HG03442 (cell line): Measurements from ENCODE around the gene MLLT6.
"Not testable (repeated sequence)": the region's sequence is repeated elsewhere in the genome, so short reads cannot be mapped to it uniquely, and the experiment has no call there.

ENCODE experiments used
- ATAC-seq: cut with Tn5 transposase; IDR thresholded peaks from one replicate; pipeline ENCODE4 v1.9.1; 2021; ENCODE audit warnings: mild to moderate bottlenecking, moderate library complexity; ENCODE audit not compliant: unreplicated experiment

The MLLT6 gene

DNA sequence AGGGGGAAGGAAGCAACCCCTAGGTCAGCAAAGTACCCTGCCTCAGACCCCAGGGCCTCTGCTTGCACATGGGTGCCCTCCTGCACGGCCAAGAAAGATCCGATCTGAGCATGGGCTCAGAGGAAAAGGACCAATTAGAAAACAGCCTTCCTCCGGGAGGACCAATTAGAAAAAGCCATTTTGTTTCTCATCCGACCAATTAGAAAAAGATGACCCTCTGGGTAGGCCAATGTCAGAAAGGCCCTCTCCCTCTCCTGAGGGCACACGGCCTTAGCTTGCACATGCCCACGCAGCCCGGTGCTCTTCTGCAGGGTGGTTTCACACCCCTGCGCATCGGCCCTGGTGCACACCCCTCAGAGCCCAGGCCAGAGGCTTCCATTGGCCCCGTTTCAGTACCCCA lies 20.0 kb downstream of the MLLT6 start:
- ATAC-seq = no peak

DNA sequence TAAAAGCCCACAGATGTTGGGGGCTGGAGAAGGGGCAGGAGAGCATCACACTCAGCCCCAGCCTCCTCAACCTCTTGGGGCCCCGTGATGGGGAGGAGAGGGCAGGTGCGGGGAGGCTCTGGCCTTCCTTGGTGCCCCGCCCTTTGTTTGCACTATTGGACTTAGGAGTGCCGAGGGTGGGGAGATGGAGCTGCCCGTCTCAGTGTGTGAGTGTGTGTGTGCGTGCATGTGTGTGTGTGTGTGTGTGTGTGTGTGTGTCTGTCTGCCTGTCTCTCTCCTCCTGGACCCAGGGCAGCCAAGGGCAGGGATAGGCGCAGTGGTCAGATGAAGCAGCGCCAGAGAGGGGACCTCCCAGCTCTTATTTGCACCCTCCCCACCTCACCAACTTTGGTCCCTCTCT lies 21.1 kb downstream of the MLLT6 start:
- not testable (repeated sequence) for ATAC-seq

DNA sequence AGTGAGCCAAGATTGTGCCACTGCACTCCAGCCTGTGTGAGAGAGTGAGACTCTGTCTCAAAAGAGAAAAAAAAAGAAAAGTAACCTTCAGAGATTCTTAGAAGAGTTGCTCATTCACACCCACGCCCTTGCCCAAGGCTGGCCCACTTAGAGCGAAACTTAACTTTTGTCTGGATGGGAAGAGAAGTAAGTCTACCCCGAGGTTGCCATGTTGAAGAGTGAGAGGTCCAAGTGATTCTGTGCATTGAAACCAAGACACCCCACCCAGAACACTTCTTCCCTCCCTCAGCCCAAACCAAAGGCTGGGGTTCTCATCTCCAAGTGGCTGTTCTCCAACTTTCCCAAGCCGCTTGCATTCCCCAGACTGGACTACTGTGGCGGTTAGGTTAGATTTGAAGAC lies 22.7 kb downstream of the MLLT6 start:
- ATAC-seq = no peak

DNA sequence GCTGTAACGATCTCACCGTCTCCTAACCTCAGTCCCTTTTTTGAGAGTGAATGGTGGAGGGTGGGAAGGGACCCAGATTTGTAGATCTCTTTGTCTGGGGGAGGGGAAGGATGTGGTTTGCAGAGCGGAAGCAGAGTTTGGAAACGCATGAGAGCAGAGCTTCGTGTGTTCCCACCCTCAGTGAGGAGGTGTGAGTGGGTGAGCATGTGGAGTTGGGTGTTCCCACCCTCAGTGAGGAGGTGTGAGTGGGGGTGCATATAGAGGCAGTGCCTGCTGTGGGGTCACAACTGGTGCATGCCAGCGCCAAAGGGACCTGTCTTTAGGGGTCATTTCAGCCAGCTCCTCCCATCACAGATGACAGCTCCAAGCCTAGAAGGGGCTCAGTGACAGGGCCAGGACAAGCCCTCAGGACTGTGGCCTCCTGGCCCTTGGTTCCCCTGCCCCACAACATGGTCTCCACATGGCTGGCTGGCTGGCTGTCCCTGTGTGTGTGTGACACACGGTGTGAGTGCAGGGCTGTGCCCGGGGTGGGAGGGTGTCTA lies 23.3 kb downstream of the MLLT6 start:
- no peak for ATAC-seq

DNA sequence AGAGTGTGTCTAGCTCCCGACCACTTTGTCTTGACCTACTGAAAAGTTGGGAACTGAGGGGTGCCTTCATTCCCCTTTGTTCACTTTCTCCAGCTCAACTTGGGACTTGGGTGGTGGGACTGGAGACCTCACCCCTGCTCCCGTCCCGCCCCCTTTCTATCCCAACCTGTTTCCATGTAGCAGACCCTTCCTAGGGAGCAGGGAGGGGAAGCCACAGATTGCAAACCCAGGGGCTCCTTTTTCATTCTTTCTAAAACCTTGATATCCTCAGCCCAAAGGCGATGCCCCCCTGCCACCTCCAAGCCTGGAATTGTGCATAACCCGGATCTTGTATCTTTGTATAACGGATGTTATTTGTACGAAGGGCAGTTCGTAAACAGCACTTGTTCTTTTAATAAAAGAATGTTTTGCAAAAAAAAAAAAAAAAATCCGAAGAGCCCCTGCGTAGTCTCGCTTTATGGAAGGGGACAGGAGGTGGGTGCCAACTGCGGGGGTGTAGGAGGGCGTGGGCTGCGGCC lies 24.4 kb downstream of the MLLT6 start:
- ATAC-seq = no peak

DNA sequence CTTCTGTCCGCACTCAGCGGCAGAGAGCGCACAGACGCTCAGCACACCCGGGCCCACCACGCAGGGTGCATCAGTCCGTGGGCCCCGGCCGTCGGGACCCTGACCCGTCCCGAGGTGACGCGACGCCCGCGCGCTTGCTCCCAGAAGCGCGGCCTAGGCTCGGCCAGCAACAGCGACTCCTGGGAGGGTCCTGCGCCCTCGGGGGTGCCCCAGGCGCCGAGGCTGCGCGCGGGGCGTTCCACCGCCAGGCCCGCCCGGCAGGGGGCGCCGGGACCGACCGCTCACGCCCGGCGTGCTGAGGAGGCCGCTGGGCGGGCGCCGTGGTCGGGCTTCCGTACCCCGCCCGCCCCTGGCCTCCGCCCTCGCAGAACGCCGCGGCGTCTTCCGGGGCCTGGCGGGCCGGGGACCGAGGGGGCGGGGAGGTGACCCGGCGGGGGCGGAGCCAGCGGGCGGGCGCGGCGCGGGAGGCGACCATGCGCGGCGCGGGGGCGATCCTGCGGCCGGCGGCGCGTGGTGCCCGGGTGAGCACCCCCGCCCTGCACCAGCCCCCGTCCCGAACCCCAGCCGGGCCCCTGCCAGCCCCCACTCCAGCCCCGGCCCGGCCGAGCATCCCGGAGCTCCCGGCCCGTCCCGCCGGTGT lies 24.9 kb downstream of the MLLT6 start, which contains the start of gene CISD3:
CISD3 (plus strand) TSS at position 456 of the 640 bp plus-strand sequence; CDS start at position 474, 18 bp downstream.
- ATAC-seq = peak; percentile 73

DNA sequence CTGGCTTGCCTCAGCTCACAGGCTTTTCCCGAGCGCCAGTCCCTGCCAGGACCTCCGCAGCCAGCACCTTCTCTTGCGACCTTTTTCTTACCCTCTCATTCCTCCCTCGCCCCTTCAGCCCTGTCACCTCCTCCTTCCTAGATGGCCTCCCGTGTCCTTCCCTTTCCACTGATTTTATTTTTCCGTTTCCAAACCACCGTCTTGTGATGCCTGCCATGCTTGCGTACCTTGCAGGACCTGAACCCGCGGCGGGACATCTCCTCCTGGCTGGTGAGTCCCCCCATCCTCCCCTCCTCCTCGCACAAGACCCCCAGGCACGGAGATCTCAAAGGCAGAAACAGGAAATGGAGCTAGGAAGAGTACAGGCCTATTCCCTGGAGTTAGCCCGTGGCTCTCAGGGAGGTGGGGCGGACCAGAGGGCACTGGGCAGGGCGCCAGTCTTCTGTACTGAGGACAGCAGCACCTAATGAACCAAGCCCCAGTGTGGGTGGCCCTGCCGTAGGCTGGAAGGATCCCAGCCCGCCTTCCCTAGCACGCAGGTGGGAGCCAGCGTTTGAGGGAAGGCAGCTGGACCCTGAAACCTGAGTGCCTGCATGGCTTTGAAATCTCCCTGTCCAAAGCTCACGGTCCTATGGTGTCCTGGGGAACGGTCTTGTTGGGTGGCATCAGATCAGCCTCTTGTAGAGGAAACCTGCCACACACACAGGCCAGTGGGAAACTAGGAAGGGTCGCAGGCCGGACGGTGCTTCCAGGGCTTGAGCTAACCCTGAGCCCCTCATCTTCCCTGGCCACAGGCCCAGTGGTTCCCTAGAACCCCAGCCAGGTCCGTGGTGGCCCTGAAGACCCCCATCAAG lies 25.7 kb downstream of the MLLT6 start:
- ATAC-seq = no peak

DNA sequence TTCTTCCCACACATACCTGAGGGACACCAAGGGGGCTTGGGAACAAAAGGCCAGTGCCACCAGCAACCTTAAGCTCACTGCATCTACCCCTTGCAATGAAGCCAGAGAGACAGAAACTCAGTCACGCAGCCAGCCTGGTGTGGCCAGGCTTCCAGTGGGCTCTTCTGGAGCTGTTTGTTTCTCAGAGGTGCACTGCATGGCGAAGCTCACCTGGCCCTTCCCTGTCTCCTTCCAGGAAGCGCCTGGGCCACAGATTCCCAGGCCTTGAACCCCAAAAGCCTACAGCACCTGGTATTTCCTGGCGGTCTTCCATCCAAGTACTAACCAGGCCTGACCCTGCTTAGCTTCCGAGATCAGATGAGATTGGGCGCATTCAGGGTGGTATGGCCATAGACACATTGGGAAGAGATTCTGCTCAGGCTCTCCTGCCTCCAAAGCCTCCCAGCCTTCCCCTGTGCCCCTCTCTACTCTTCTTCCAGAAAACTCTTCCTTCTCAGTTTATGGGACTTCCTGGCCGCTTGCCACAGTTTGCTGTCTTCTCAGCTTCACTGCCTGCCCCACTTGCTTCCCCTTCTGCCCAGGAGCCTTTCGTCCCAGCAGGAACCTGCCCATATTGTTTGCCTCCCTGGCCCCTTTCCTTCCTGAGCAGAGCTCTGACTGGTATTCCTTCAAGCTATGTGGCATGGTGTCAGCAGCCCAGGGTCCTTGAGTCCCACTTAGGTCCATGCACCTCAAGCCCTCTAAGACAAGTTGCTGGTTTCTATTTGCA lies 26.6 kb downstream of the MLLT6 start:
- no peak for ATAC-seq

DNA sequence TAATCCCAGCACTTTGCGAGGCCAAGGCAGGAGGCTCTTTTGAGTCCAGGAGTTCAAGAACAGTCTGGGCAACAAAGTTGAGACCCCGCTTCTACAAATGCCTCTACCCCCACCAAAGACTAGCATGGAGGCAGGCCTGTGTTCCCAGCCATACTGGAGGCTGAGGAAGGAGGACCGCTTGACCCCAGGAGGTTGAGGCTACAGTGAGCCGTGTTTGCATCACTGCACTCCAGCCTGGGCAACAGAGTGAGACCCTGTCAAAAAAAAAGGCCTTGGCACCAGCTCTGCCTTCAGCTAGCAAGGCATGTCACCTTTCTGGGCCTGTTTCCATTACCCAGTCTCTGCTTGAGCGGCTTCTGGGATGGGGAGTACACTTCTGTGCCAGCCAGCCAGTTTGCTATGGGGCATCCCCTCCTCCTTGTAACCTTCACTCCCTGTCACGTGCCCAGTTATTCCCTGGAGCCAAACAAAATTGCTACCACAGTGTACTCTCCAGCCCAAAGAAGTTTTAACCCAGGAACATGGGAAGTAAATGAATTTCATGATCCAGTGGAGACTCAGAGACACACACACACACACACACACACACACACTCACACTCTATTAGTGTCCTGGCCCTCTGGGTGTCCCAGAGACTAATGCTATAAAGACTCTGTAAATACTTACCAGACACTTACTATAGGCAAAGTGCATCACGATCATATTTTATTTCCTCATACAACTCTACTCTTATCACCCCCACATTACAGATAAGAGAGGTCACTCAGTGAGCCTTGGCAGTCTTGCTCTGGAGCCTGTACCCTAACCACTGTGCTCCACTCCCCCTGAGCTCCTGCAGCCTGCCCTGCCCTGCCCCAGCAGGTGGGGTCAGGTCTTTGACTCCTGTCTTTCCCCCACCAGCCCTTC lies 27.6 kb downstream of the MLLT6 start:
- ATAC-seq = no peak

DNA sequence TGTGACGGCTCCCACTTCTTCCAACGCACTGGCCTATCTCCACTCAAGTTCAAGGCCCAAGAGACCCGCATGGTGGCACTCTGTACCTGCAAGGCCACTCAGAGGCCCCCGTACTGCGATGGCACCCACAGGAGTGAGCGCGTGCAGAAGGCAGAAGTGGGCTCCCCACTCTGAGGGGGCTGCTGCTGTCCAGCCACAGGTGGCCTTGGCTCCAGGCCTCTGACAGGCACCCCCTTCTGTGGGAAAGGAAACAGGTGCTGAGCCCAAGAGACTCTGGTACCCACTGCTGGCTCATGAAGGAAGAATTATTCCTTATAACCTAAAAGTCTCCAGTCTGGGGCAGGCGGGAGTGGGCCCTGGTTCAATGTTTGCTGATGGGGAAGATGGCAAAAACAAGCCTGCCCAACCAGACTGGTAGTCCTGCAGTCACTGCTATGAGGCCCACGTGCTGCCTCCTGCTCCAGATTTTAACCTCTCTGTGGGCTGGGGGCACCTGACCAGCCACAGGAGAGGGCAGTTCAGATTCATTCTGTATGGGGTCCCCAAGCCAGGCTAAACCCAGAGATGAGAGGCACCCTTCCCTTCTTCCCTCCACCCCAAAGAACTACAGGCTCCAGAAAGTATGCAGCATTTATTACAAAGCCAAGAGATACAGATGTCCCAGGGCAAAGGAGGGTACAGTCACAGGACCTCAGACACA lies 28.4 kb downstream of the MLLT6 start:
- no peak for ATAC-seq

DNA sequence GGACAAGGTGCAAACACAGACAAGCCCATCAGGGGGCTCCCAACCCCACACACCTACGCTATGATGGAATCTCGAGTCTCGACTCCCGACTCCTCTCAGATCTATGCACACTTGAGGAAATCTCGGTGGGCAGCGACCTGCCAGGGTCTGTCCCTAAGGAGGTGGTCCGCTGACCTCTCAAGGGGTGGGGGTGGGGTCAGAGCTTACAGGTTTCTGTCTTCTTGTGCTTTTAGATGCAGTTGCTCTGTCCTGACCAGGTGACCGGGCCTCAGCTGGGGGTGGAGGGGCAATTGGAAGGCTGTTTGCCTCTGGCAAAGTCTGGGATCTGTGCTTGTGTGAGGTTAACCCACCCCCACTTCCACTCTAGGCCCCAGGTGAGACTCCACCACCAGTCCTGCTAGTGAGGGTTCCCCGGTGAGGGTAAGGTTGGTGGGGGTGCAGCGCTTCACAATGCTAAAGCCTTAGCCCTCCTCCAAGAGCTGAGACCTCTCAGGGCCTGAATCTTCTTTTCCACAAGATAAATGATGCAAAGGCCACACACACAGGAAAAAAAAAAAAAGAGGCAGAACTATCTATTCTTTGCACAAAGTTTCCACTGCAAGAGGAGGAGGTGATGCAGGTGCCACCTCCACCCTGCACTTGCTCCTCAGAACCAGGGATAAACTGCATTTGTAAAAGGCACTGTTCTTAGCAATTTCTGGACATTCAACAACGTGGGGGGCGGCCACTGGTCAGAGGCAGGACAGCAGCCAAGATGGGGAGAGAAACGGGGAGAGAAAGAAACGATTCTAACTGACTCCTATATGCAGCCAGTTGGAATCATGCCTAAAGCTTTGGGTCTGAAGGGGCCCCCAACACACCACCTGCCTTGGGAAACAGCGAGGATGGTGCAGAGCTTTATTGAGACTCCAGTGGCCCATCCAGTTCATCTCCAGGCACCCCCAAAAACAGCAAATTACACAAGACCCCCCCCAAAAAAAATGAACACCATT lies 29.2 kb downstream of the MLLT6 start:
- no peak for ATAC-seq

DNA sequence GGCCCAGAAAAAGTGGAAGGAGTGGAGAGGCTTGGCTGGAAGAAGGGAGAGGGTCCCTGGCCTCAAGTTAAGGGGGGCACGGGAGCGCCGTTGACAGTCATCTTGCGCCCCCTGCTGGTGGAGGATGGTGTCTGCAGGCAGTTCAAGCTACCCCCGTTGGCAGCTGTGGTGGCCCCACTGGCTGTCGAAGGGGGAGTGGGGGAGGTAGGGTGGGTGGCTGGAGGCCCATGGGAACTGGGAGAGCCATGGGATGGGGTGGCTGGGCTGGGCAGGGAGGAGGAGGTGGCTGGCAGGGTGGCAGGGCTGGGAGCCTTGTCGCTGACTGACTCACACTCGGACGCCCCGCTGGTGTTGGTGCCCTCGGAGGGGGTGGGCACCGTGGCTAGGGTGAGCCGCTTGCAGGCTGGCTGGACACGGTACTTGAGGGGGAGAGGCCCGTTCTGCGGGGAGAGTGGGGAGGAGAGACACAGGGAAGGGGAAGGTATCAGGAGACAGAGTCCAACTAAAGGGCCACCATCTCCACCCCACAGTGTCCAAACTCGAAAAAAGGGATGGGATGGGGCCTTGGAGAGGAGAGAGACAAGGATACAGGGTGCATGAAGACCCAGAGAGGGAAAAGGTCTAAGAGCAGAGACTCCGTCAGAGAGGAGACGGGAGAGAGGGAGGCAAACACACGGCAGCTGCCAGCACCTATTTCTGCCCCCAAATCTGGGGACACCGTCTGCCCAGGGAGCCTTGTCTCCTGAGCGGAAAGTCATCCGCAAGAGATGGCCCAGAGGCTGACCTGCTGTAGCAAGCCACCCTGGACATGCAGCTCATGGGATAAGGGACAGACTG lies 30.3 kb downstream of the MLLT6 start:
- no peak for ATAC-seq

DNA sequence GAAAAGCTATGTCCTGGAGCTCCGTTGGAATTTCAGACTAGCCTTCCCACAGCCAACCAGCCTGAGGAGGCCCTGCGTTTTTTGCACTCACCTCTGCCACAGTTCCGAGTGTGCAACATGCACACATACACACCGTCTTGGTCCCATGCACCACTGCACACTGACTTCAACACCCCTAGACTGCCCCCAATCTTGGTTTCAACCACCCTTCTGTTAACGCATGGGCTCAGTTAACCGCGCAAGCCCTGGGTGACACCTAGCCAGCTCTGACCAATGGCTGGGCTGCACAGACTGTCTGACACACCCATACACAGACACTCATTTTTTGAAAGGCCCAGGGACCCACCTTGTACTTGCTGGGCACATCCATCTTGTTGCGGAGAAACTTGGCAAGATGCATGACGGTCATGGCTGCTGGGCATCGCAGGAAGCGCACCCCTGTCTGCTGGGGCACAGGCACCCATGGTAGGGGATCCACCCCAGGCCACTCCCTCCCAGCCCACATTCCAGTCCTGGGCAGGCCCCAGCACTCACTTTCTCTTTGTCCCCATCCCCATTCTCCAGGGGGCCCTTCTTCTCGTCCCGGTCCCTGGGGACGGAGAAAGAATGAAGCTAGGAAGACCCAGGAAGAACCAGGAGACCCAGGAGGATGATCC lies 33.1 kb downstream of the MLLT6 start:
- ATAC-seq = no peak

DNA sequence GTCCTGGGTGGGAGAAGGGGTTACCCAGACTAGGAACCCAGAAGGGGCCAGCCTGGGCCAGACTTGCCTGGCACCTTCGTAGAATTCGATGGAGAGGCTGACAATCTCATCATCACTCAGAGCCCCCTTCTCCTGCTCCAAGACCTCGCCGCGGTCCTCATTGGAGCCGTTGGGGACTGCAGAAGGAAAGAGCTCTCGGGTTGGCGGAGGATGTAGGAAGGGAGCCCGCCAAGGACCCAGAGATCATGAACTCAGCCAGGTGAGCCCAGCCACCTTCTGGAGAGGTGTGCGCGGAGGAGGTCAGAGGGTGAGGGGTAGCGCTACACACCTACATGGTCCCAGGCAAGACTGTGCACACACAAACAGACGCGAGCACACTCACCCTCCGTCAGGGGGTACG lies 33.6 kb downstream of the MLLT6 start:
- no peak for ATAC-seq

DNA sequence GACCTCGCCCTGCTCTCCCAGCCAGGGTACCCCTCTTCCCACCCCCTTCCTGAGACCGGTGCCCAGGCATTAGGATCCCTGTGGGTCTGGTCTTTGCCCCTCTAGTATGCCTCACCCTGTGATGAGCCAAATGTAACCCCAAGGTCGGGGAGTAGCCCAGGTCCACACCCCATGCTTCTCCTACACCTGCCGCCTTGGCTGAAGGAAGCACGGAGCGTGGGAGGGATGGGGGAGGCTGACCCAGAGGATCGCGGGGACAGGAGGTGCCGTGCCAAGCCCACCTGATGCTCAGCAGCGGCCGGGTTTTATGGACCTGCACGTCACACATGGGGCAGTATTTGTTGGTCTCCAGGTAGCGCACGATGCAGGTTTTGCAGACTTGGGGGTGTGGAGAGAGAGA lies 34.2 kb downstream of the MLLT6 start:
- ATAC-seq = no peak

DNA sequence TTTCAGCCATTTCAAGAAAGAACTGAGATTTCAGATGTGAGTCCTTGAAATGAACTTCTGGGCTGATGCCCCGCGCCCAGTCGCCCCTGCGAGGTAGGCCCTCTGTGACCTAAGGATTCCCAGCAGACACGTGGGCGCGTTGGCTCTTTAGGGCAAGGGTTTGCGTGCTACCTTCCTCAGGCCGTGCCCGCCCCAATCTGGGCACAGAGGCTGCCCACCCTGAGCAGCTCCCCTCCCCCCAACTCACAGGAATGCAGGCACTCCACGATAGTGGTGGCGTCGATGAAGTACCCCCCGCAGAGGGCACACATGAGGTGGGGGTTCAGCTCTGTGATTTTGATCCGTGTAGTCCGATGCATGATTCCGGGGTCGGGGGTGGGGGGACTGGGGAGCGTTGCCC lies 35.0 kb downstream of the MLLT6 start:
- ATAC-seq = no peak

DNA sequence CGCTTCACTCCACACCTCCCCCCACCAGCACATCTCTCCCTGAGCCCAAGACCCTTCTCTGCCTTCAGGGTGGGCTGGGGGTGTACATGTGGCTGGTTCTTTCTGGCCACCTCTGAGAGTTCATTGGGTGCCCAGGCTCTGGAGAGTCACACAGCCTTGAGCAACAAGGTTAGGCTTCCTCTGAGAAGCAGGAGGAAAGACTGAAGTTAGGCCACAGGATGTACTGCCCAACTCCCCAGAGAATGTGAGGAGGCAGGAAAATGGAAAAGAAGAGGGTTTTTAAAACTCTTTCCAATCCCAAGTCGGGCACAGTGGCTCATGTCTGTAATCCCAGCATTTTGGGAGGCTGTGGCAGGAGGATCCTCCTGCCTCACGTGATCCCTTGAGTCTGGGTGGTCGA lies 35.7 kb downstream of the MLLT6 start:
- no peak for ATAC-seq
